ENCODE results near the gene CXorf65. TPM values are rescaled to one million over a fixed set of nuclear protein-coding genes. Genes with fewer than 3 reads are reported as not detected.

CXorf65 gene
- total and polyA plus RNA-seq, 8 donors: 0.43 TPM; not detected in 7

DNA sequence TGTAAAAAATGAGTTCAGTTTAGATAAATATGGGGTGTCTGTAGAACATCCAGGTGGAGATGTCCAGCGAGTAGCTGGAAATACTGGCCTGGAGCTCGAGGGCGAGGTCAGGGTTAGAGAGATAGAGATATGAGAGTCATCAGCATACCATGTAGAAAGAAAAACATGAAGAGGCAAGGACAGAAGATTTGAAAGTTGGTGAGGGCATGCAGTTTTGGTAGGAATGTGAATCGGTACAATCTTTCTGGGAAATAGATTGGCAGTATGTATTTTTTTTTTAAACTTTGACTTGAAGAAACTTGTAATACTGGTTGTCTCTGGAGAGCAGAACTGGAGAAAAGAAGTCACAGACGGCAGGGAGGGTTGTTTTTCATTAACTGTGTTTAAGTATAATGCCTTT is 36.0 kb downstream of the CXorf65 start:
- no peak overlapping the region for H3K27ac ChIP-seq
- intact Hi-C loops (cut with DNase I; ENCODE audit: low total_unique reads): no loop called here
- TF ChIP-seq, protein P1, sequence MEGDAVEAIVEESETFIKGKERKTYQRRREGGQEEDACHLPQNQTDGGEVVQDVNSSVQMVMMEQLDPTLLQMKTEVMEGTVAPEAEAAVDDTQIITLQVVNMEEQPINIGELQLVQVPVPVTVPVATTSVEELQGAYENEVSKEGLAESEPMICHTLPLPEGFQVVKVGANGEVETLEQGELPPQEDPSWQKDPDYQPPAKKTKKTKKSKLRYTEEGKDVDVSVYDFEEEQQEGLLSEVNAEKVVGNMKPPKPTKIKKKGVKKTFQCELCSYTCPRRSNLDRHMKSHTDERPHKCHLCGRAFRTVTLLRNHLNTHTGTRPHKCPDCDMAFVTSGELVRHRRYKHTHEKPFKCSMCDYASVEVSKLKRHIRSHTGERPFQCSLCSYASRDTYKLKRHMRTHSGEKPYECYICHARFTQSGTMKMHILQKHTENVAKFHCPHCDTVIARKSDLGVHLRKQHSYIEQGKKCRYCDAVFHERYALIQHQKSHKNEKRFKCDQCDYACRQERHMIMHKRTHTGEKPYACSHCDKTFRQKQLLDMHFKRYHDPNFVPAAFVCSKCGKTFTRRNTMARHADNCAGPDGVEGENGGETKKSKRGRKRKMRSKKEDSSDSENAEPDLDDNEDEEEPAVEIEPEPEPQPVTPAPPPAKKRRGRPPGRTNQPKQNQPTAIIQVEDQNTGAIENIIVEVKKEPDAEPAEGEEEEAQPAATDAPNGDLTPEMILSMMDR (IDR thresholded peaks at IDR 0.05): no peak
- no peak for TF ChIP-seq POLR2AphosphoS5 (IDR thresholded peaks at IDR 0.05)
- TF ChIP-seq POLR2A (IDR thresholded peaks at IDR 0.05): no peak
- TF ChIP-seq EP300 (IDR thresholded peaks at IDR 0.05): no peak

DNA sequence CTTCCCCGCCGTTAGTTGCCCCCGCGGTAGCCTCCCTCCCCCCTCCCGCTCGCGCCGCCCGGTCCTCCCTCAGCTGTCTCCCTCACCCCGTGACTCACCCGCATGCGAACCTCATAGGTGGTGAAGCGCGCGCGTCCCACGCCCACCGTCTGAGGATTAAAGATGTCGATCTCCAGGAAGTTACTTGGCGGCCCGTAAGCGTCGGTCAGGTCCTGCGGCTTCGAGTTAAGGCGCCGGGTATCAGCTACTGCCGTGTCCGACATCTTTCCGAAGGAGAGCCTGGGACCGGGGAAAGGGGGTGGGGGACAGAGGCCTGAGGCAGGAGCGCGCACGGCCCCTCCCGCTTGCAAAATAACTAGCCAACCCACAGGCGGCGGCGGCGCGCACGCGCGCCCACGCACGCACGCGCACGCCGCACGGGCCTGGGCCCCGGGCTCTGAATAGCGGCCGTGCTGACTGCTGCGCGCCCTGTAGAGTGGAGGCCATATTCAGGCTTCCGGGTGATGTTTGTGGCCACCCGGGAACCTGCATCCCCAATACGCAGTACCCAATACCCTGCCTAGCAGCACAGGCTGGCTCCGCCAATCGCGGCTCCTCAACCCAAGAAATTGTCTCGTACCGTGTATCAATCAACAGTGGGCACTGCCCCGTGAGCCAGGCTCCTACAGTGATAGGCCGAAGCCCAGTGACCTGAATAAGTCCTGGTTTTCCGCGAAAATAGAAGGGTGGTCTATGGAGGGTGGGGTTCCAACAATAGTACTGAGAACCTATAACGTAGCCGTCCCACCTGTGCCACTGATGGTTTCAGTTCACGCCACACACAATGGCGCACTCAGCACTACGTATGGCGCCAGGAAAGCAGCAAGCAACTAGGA is 38.3 kb downstream of the CXorf65 start, which contains the start of gene SNX12:
Gene SNX12 (minus strand): TSS at position 291 of the 875 bp plus-strand sequence. CDS start 28 bp downstream, at position 263.
- Histone ChIP-seq H3K9me3 (no peaks in the 10 kb centered on the region), H3K4me3 (peak within 1 kb of the TSS; percentile 54 to 63 (median 59)), H3K27me3 (peaks cover 0 to 4% (median 0%) of the 10 kb centered on the region in 3 donors), H3K36me3 (no peaks in the 10 kb centered on the region), H3K4me1 (peaks cover 0 to 17% (median 6%) of the 10 kb centered on the region in 4 donors), H3K27ac (peak within 1 kb of the TSS; percentile 81 to 90 (median 84))
- peak; percentile 90 to 96 for DNase-seq
- intact Hi-C loops (cut with DNase I; ENCODE audit: low total_unique reads): no loop called here
- TF ChIP-seq EP300 (IDR thresholded peaks at IDR 0.05): no peak
- TF ChIP-seq POLR2AphosphoS5 (IDR thresholded peaks at IDR 0.05): peak; percentile 28 to 83 (median 68)
- no peak for TF ChIP-seq POLR2A (IDR thresholded peaks at IDR 0.05)
- TF ChIP-seq, protein P1 (IDR thresholded peaks at IDR 0.05): peak in 2 of 7 experiments; percentile 23 to 24
- WGBS, 5 donors: 1 to 38% (median 7%) methylated on average over 20 to 73 of the region's 73 CpGs

More for the DNA sequence above, 36.0 kb downstream of the CXorf65 start:
- Histone ChIP-seq H3K4me3 (no peak overlapping the region), H3K9me3 (no peaks in the 10 kb centered on the region), H3K27me3 (peaks cover 0 to 4% (median 0%) of the 10 kb centered on the region in 3 donors), H3K36me3 (no peaks in the 10 kb centered on the region), H3K4me1 (peaks cover 0 to 17% (median 6%) of the 10 kb centered on the region in 4 donors)
- no peak for DNase-seq
- WGBS, 5 donors: 47 to 70% (median 53%) methylated on average over 5 of the region's 5 CpGs

DNA sequence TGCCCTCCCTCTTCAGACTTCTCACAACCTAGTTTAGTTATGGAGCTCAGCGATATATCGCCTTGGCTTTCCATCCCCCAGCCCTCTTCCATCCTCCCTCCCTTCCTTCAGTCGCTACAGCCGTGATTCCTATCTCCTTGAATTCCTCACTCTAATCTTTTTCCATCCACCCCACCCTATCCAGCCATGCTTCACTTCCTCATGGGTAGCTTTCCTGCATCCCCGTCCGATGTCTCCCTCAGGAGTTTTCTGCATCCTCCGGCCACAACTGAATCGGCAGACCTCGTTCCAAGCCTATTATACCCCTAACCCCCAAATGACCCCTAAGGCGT is 38.9 kb downstream of the CXorf65 start:
- peaks cover 0 to 4% (median 0%) of the 10 kb centered on the region in 3 donors for H3K27me3 ChIP-seq
- H3K27ac ChIP-seq: peak overlapping the region; percentile 81 to 90 (median 84)
- intact Hi-C loops (cut with DNase I; ENCODE audit: low total_unique reads): no loop called here
- H3K9me3 ChIP-seq: no peaks in the 10 kb centered on the region
- WGBS, 5 donors: 1 to 39% (median 9%) methylated on average over 10 of the region's 10 CpGs
- TF ChIP-seq POLR2A (IDR thresholded peaks at IDR 0.05) (no peak), EP300 (IDR thresholded peaks at IDR 0.05) (no peak), POLR2AphosphoS5 (IDR thresholded peaks at IDR 0.05) (no peak)
- TF ChIP-seq, protein P1 (IDR thresholded peaks at IDR 0.05): no peak
- H3K4me1 ChIP-seq: peaks cover 0 to 17% (median 6%) of the 10 kb centered on the region in 4 donors
- DNase-seq: no peak
- peaks cover 0 to 4% (median 1%) of the 10 kb centered on the region in 4 donors for H3K36me3 ChIP-seq
- peak overlapping the region; percentile 54 to 63 (median 59) for H3K4me3 ChIP-seq

DNA sequence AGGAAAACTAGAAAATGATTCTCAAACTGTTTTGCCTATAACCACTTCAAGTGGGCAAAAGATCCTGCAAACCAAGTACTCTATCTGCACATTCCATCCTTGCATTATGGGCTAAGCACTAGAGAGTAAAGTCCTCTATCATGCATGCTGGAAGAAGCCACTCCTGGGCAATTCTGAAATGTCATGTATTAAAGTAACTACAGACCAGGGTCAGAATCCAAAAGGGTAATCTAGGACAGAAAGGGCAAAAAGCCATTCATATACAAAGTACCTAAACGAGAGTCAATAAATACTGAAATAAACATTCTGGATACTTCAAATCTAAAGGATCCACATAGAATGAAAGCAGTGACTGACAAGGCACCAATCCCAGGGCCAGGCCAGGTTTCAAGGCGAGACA is 39.5 kb downstream of the CXorf65 start:
- no peak for DNase-seq
- TF ChIP-seq POLR2AphosphoS5 (IDR thresholded peaks at IDR 0.05) (no peak), EP300 (IDR thresholded peaks at IDR 0.05) (no peak), POLR2A (IDR thresholded peaks at IDR 0.05) (no peak)
- TF ChIP-seq, protein P1 (IDR thresholded peaks at IDR 0.05): no peak

More for the DNA sequence above, 39.5 kb downstream of the CXorf65 start:
- Histone ChIP-seq H3K9me3 (no peaks in the 10 kb centered on the region), H3K4me3 (peak overlapping the region; percentile 54 to 63 (median 59)), H3K27me3 (peaks cover 0 to 3% (median 0%) of the 10 kb centered on the region in 3 donors), H3K4me1 (peaks cover 0 to 17% (median 6%) of the 10 kb centered on the region in 4 donors), H3K36me3 (peaks cover 0 to 9% (median 6%) of the 10 kb centered on the region in 4 donors), H3K27ac (peak overlapping the region in 4 of 5 donors; percentile 81 to 90 (median 86))
- 0 to 37% (median 13%) methylated on average over 2 of the region's 2 CpGs for WGBS, 5 donors
- intact Hi-C loops (cut with DNase I; ENCODE audit: low total_unique reads): no loop called here

Measured in stomach (tissue), 9 donors.